ENCODE results near the gene NOB1. TPM values are rescaled to one million over a fixed set of nuclear protein-coding genes. Genes with fewer than 3 reads are reported as not detected.

NOB1 gene
- total and polyA plus RNA-seq, 9 of the 15 experiments (the other 6 are each of a cell fraction or from before 2014, with no cell fraction given), result 42.4 to 148 (median 116) TPM

DNA sequence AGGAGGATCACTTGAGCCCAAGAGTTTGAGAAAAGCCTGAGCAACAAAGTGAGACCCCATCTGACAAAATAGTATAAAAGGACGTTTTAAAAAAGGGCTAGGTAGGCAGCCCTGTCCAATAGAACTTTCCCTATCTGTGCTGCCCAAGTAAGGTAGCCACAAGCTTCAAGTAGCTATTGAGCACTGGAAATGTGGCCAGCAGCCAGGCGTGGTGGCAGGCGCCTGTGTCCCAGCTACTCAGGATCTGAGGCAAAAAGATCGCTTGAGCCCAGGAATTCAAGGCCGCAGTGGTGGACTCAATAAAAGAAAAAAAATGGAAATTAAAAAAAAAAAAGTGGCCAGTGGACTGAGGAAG lies 26.8 kb downstream of the NOB1 start (continued):
- TF ChIP-seq, protein P1, sequence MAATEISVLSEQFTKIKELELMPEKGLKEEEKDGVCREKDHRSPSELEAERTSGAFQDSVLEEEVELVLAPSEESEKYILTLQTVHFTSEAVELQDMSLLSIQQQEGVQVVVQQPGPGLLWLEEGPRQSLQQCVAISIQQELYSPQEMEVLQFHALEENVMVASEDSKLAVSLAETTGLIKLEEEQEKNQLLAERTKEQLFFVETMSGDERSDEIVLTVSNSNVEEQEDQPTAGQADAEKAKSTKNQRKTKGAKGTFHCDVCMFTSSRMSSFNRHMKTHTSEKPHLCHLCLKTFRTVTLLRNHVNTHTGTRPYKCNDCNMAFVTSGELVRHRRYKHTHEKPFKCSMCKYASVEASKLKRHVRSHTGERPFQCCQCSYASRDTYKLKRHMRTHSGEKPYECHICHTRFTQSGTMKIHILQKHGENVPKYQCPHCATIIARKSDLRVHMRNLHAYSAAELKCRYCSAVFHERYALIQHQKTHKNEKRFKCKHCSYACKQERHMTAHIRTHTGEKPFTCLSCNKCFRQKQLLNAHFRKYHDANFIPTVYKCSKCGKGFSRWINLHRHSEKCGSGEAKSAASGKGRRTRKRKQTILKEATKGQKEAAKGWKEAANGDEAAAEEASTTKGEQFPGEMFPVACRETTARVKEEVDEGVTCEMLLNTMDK (IDR thresholded peaks at IDR 0.05; ENCODE audit: borderline replicate concordance, insufficient read depth, low read depth, low read length, poor library complexity, severe bottlenecking), result no peak
- TF ChIP-seq, protein P2, sequence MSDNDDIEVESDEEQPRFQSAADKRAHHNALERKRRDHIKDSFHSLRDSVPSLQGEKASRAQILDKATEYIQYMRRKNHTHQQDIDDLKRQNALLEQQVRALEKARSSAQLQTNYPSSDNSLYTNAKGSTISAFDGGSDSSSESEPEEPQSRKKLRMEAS (CRISPR knock-in tag; IDR thresholded peaks at IDR 0.05), result 0 out of 2 replicates have a peak, but pooled peaks have one; percentile 27
- no peak for TF ChIP-seq RAD21 (CRISPR knock-in tag; conservative IDR thresholded peaks at IDR 0.05 in 1 of 2, IDR thresholded peaks at IDR 0.05 in 1 of 2)
- TF ChIP-seq ZFX (CRISPR knock-in tag; IDR thresholded peaks at IDR 0.05), result no peak
- TF ChIP-seq, protein P3, sequence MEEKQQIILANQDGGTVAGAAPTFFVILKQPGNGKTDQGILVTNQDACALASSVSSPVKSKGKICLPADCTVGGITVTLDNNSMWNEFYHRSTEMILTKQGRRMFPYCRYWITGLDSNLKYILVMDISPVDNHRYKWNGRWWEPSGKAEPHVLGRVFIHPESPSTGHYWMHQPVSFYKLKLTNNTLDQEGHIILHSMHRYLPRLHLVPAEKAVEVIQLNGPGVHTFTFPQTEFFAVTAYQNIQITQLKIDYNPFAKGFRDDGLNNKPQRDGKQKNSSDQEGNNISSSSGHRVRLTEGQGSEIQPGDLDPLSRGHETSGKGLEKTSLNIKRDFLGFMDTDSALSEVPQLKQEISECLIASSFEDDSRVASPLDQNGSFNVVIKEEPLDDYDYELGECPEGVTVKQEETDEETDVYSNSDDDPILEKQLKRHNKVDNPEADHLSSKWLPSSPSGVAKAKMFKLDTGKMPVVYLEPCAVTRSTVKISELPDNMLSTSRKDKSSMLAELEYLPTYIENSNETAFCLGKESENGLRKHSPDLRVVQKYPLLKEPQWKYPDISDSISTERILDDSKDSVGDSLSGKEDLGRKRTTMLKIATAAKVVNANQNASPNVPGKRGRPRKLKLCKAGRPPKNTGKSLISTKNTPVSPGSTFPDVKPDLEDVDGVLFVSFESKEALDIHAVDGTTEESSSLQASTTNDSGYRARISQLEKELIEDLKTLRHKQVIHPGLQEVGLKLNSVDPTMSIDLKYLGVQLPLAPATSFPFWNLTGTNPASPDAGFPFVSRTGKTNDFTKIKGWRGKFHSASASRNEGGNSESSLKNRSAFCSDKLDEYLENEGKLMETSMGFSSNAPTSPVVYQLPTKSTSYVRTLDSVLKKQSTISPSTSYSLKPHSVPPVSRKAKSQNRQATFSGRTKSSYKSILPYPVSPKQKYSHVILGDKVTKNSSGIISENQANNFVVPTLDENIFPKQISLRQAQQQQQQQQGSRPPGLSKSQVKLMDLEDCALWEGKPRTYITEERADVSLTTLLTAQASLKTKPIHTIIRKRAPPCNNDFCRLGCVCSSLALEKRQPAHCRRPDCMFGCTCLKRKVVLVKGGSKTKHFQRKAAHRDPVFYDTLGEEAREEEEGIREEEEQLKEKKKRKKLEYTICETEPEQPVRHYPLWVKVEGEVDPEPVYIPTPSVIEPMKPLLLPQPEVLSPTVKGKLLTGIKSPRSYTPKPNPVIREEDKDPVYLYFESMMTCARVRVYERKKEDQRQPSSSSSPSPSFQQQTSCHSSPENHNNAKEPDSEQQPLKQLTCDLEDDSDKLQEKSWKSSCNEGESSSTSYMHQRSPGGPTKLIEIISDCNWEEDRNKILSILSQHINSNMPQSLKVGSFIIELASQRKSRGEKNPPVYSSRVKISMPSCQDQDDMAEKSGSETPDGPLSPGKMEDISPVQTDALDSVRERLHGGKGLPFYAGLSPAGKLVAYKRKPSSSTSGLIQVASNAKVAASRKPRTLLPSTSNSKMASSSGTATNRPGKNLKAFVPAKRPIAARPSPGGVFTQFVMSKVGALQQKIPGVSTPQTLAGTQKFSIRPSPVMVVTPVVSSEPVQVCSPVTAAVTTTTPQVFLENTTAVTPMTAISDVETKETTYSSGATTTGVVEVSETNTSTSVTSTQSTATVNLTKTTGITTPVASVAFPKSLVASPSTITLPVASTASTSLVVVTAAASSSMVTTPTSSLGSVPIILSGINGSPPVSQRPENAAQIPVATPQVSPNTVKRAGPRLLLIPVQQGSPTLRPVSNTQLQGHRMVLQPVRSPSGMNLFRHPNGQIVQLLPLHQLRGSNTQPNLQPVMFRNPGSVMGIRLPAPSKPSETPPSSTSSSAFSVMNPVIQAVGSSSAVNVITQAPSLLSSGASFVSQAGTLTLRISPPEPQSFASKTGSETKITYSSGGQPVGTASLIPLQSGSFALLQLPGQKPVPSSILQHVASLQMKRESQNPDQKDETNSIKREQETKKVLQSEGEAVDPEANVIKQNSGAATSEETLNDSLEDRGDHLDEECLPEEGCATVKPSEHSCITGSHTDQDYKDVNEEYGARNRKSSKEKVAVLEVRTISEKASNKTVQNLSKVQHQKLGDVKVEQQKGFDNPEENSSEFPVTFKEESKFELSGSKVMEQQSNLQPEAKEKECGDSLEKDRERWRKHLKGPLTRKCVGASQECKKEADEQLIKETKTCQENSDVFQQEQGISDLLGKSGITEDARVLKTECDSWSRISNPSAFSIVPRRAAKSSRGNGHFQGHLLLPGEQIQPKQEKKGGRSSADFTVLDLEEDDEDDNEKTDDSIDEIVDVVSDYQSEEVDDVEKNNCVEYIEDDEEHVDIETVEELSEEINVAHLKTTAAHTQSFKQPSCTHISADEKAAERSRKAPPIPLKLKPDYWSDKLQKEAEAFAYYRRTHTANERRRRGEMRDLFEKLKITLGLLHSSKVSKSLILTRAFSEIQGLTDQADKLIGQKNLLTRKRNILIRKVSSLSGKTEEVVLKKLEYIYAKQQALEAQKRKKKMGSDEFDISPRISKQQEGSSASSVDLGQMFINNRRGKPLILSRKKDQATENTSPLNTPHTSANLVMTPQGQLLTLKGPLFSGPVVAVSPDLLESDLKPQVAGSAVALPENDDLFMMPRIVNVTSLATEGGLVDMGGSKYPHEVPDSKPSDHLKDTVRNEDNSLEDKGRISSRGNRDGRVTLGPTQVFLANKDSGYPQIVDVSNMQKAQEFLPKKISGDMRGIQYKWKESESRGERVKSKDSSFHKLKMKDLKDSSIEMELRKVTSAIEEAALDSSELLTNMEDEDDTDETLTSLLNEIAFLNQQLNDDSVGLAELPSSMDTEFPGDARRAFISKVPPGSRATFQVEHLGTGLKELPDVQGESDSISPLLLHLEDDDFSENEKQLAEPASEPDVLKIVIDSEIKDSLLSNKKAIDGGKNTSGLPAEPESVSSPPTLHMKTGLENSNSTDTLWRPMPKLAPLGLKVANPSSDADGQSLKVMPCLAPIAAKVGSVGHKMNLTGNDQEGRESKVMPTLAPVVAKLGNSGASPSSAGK (IDR thresholded peaks at IDR 0.05), result peak; percentile 44; the same call in 1 of the 2 replicates
- TF ChIP-seq MYC (IDR thresholded peaks at IDR 0.05; ENCODE audit: low read depth, low read length), result peak; percentile 45
- no peak for TF ChIP-seq MYC (CRISPR knock-in tag; IDR thresholded peaks at IDR 0.05; ENCODE audit: borderline replicate concordance, low read depth)
- TF ChIP-seq EZH2 (IDR thresholded peaks at IDR 0.05; ENCODE audit: borderline replicate concordance, low read depth, low read length), result no peak
- TF ChIP-seq, protein P4, sequence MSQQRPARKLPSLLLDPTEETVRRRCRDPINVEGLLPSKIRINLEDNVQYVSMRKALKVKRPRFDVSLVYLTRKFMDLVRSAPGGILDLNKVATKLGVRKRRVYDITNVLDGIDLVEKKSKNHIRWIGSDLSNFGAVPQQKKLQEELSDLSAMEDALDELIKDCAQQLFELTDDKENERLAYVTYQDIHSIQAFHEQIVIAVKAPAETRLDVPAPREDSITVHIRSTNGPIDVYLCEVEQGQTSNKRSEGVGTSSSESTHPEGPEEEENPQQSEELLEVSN (IDR thresholded peaks at IDR 0.05; ENCODE audit: borderline replicate concordance in 1 of 2, extremely low read depth in 1 of 2, insufficient read depth in 1 of 2, insufficient read length in 1 of 2, low read depth in 1 of 2, low read length in 1 of 2, poor library complexity in 1 of 2, severe bottlenecking in 1 of 2), result peak; percentile 6 to 12
- no peak for TF ChIP-seq NCOA2 (IDR thresholded peaks at IDR 0.05; ENCODE audit: partially characterized antibody in 2 of 2)
- TF ChIP-seq BRD9 (IDR thresholded peaks at IDR 0.05; ENCODE audit: low read depth, partially characterized antibody), result no peak
- TF ChIP-seq DACH1 (IDR thresholded peaks at IDR 0.05; ENCODE audit: partially characterized antibody), result no peak

Data from K562 (cell line).